Dermis blood vessel endothelial cell (primary cell): ENCODE results near the gene PCYOX1L. TPM values are rescaled to one million over a fixed set of nuclear protein-coding genes. Genes with fewer than 3 reads are reported as not detected.

ENCODE experiments used
- DNase-seq: peaks from one replicate; pipeline ENCODE4 v3.0.0; 2010
- total RNA-seq: library from RNA; depleted of rRNA; stranded (reverse); fragments of >200 nt; gene quantifications from 2 replicates; pipeline ENCODE4 v1.2.3, GENCODE V29; 2014

The PCYOX1L gene
- total RNA-seq, 1 donor from 2014 or later: 14.8 TPM

- no peak for DNase-seq
Observed at GRCh38 chr5:149338364-149338763, 19.5 kb upstream of the PCYOX1L start.

GRCh38 chr5:149340920-149341319 is 16.9 kb upstream of the PCYOX1L start:
- DNase-seq: no peak

- DNase-seq: no peak
Observed at GRCh38 chr5:149341876-149342275, 16.0 kb upstream of the PCYOX1L start.

- no peak for DNase-seq
Observed at GRCh38 chr5:149344151-149344550, 13.7 kb upstream of the PCYOX1L start.

GRCh38 chr5:149345147-149345891 is 12.5 kb upstream of the PCYOX1L start, which contains the start of gene GRPEL2:
Gene GRPEL2, plus strand, starts transcription at chr5:149345499. Its CDS starts 41 bp downstream, at chr5:149345540.
- peak; percentile 91 for DNase-seq

GRCh38 chr5:149345892-149346222 is 12.0 kb upstream of the PCYOX1L start:
- peak; percentile 57 for DNase-seq

GRCh38 chr5:149348518-149348917 is 9.3 kb upstream of the PCYOX1L start:
- peak; percentile 68 for DNase-seq

- no peak for DNase-seq
Observed at GRCh38 chr5:149349382-149349781, 8.5 kb upstream of the PCYOX1L start.

GRCh38 chr5:149352169-149352568 is 5.7 kb upstream of the PCYOX1L start:
- DNase-seq: no peak

GRCh38 chr5:149353911-149354310 is 3.9 kb upstream of the PCYOX1L start:
- DNase-seq: no peak

- DNase-seq: no peak
Observed at GRCh38 chr5:149355688-149356087, 2.2 kb upstream of the PCYOX1L start.

- no peak for DNase-seq
Observed at GRCh38 chr5:149356391-149356790, 1.5 kb upstream of the PCYOX1L start.

GRCh38 chr5:149358294-149358651 is 427 bp downstream of the PCYOX1L start:
- peak; percentile 26 for DNase-seq

- no peak for DNase-seq
Observed at GRCh38 chr5:149358868-149359495, 1.1 kb downstream of the PCYOX1L start.

GRCh38 chr5:149360272-149360671 is 2.4 kb downstream of the PCYOX1L start:
- DNase-seq: no peak

- no peak for DNase-seq
Observed at GRCh38 chr5:149362541-149362940, 4.7 kb downstream of the PCYOX1L start.

- no peak for DNase-seq
Observed at GRCh38 chr5:149363358-149363757, 5.5 kb downstream of the PCYOX1L start.

- DNase-seq: no peak
Observed at GRCh38 chr5:149363936-149364335, 6.1 kb downstream of the PCYOX1L start.

GRCh38 chr5:149364719-149365118 is 6.9 kb downstream of the PCYOX1L start:
- DNase-seq: no peak

- DNase-seq: no peak
Observed at GRCh38 chr5:149365418-149365817, 7.6 kb downstream of the PCYOX1L start.

GRCh38 chr5:149366169-149366729 is 8.4 kb downstream of the PCYOX1L start:
- no peak for DNase-seq

GRCh38 chr5:149367249-149367971 is 9.6 kb downstream of the PCYOX1L start:
- DNase-seq: peak; percentile 83

GRCh38 chr5:149367972-149368645 is 10.3 kb downstream of the PCYOX1L start:
- DNase-seq: no peak
